ENCODE measurements around the gene MAPKAP1. TPM values are rescaled to one million over a fixed set of nuclear protein-coding genes. Genes with fewer than 3 reads are reported as not detected.

The MAPKAP1 gene
- total RNA-seq, 1 donor from 2014 or later, result 66.8 TPM

- DNase-seq, result no peak
Measured at GRCh38 chr9:125534971-125535701, 171.9 kb downstream of the MAPKAP1 start.

DNA sequence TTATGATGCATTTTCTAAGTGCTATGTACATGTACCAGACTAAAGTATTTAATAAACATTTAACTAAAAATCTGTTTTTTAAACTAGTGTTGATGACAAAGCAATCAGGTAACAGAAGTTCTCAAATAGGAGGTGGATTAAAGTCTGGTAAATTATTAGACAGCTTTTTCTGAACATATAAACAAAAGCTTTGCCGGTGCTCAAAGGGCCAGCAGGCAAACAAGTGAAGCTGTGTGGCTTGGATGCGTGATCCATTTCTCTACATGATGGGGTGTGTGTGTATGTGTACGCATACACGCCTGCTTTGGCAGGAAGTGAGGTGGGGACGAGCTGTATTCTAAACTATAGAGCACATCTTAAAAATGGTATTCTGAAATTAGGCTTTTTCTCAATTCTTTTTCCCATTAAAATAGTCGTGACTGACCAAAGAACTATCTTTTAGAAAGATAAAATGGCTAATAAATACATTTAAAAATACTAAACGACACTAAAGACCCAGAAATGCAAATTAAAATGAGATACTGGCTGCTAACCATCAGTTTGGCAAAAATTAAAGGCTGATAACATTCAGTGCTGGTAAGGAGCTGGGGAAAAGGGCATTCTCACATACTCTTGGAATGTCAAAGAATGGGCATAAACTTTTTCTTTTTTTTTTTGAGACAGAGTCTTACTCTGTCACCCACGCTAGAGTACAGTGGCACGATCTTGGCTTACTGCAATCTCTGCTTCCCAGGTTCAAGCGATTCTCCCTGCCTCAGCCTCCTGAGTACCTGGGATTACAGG, 174.0 kb downstream of the MAPKAP1 start:
- DNase-seq, result no peak

DNA sequence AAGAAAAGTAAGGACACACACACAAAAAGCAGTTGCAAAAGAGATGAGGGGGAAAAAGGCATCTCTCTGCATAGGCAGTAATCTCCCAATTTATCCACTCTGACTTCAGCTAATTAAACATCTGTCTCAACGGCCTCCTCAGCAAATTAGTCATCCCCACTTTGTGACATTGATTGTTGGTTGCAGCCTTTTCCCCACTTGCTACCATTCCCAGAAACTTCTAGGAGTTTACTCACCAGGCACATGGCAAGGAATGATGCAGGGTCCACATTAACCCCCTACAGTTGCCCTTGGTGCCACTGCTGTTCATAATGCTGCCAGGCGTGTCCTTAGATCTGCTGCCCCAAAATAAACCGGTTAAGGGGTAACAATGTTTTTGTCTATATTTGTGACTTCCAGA, 174.6 kb downstream of the MAPKAP1 start:
- DNase-seq, result no peak

GRCh38 chr9:125529589-125530515, 177.2 kb downstream of the MAPKAP1 start:
- DNase-seq, result no peak

DNA sequence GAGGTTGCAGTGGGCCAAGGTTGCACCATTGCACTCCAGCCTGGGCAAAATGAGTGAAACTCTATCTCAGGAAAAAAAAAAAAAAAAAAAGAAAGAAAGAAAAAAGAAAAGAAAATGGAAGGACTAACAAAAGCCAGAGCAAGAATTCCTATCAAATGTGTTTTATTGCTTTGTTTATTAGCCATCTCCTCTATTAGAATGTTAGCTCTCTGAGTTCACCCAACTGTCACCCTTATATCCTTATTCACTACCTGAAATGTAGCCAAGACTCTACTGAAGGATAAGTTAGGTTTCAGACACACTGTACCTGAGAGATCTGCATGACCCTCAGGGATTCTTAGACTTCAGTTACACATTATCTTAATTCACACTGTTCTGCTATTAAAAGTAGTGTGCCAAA, 177.9 kb downstream of the MAPKAP1 start:
- no peak for DNase-seq

DNA sequence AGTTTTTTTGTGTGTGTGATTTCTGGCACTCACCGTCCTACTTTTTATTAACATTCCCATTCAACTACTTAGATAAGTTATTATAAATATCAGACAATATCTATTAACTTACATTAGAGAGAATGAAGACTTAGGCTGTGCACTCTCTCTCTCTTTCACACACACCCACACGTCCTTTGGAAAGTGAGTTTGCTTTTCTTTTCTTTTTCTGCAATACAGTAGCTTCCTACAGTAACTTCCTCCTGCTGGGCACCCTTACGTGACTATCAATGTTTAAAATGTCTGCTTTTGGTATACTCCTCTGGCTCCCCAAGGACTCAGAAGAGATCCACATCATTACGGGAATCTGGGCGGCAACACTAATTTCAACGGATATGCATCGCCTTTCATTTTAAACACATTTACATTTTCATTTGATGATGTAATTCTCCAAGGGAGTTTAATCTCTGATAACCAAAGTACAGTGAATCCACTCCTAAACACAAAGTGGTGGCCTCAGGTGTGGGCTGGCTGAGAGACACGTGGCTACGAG, 179.5 kb downstream of the MAPKAP1 start:
- DNase-seq, result no peak

GRCh38 chr9:125525921-125526631, 180.9 kb downstream of the MAPKAP1 start:
- DNase-seq, result peak; percentile 88

GRCh38 chr9:125524583-125525355, 182.2 kb downstream of the MAPKAP1 start:
- peak; percentile 47 for DNase-seq

DNA sequence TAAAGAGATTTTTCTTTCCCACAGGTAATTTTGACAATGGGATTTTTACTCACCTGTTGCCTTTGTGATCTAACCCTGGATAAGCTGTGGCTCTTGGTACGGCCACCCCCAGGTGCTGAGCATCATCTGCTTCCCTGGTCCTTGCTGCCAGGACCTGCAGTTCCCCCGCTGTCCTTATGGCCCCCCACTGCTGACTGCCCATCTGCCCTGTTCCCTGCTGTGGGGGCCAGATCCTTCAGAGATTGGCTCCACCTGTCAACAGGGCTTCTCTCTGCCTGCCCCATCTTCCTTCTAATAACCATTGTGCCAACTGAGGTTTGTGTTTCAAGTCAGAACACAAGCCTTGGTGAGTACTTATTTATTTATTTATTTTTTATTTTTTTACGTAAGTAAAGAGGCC, 183.3 kb downstream of the MAPKAP1 start:
- no peak for DNase-seq

DNA sequence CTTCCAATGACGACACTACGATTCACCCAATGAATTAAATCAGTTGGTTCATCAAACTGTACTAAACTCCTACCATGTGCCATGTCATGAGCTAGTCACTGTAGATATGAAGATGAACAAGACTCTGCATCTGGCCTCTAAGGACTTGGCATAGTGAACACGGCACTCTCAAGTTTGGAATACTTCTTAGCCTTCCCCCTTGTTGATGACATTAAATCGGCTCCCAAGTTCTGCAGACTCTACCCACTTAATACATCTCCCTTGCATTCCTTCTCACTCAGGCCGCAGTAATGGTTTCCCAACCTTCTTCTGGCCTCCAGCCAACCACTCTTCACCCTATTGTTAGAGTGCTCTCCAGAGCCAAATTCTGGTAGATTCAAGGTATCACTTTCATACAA, 184.7 kb downstream of the MAPKAP1 start:
- no peak for DNase-seq

DNA sequence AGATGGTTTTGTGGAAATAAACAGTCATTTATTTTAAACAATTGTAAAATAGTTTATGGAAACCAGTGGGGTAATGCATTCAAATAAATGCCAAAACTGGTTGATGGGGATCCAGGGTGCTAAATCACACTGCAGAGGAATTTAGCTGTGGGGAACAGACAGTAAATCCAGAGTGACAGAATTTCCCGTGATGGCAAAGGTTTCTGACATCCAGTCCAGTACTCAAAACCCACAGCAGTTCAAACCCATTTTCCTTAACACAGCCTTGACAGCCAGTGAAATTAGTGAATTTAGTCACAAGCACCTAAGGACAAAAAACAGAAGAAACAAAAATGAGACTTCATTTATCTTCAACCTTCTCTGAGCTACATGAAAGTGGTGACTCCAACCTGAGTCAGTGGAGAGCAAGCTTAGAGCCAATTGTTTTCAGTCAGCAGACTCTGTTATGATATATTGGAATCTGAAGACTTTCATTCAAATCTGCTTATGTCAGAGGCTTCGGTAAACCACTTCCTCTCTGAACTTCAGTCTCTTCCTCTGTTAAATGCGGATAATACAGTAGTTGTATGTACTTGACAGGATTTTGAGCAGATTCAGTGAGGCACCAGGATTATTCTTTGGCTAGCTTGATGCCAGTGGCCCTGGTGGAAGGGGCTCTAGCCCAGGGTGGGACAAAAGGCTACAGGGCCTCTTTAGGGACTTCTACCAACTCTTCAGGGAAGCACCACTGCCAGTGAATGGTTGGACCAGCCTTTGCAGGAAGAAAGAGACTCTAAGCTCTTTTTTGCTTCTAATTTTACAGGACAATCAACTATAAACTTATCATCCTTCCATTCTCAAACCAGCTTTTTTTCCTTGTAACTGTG, 185.3 kb downstream of the MAPKAP1 start:
- DNase-seq, result no peak

DNA sequence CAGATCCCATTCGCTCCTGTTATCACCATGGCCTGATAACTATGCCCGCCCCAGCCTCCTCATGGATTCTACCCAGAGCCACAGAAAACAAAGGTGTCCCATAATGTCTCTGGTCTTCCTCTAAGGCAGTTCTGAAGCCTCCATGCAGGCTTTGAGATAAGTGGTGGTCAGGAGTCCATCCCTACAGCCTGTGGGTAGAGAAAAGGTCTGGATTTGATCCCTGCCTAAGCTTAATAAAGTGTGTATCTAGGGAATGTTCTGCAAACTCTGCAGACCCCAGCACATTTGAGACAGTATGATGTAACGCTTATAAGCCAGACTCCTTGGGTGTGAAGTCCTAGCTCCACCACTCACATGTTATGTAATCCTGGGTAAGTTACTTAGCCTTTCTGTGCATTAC, 187.3 kb downstream of the MAPKAP1 start:
- no peak for DNase-seq

DNA sequence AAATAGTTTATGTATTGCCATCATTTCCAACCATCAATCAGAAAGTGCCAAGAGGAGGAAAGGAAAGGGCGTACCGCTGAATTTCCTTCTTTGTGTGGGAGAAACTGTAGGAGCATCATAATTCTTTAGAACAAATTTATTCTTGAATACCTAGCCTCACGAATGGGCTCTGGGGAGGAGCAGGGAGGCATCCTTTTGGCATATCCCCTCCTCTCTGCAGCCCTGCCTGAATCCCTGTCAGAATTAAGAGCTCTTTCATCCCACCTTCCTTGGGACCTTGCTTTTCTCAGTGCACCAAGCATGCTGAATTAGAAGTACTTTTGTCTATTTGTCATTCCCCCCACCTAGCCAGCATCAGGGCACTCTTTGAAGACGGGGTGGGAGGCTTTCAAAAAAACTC, 189.4 kb downstream of the MAPKAP1 start:
- DNase-seq, result no peak

DNA sequence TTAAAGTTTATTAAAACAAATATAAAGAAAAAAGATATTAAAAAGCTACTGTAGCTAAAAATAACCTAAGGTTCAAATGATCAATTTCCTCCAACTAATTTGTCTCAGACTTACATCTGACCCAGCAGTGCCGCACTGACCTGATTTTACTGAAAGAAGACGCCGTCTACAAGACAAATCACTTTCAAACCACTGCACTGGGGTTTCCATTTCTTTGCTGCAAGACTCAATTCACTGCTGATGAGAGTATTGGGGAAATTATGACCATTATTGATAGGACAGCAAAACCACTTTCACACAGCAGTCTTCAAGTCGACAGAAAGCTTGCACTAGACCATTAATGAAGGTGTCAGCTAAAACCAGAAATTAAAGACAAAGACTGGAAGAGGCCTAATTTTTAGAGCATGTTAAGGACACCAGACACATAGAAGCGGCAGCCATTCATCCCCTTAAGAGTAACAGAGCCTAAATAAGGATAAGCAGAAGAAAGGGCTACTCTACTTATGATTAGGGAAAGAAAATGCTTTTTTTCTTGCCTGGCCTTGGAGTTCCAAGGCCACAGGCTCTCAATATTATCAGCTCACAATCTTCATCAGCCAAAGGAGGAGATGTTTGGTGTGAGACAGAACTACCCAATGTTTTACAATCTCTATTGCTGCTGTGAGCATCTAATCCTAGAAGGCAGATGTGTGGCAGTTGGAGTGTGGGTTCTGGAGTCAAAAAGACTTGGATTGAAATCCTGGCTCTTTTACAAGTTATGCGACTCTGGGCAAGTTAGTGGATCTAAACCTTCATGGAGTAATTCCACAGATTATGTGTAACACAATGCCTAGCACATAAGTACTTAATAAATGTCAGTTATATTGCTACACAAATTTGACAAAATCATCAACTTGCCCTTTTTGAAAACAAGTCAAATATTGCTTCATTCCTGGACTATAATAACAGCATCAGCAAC, 190.7 kb downstream of the MAPKAP1 start:
- peak; percentile 74 for DNase-seq

DNA sequence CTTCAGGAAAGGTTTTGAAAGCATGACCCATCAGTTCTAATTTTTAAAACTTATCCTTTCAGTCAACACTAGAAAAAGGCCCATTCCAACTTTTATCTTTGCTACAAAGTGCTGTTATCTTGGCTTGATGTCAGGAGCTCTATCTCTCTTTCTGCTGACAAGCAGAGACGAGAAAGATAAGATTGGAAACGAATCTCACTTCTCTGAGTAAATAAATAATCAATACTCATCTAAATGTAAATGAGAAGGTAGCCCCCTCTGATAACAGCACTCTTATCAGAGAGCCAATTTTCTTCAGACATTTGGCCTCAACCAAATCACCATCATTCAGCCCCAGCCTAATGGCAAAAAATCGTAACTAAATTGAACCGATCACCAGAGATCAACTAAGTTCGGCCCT, 191.7 kb downstream of the MAPKAP1 start:
- no peak for DNase-seq

- DNase-seq, result no peak
Measured at GRCh38 chr9:125514468-125514867, 192.5 kb downstream of the MAPKAP1 start.

GRCh38 chr9:125513668-125514413, 193.2 kb downstream of the MAPKAP1 start:
- no peak for DNase-seq

- no peak for DNase-seq
Measured at GRCh38 chr9:125513303-125513667, 193.7 kb downstream of the MAPKAP1 start.

All from tongue (tissue), 2 donors.